GM12874 (cell line): ENCODE results near the gene C5orf63.

Experiments
- CTCF ChIP-seq: IDR thresholded peaks from 2 replicates; pipeline ENCODE4 v1.5.1; 2011; ENCODE audit warnings: low read depth, mild to moderate bottlenecking, control low read depth, low read length, moderate library complexity; ENCODE audit not compliant: insufficient read depth

The C5orf63 gene

GRCh38 chr5:127068493-127069214, 4.6 kb downstream of the C5orf63 start:
- no peak for TF ChIP-seq CTCF

GRCh38 chr5:127066721-127067120, 6.6 kb downstream of the C5orf63 start:
- TF ChIP-seq CTCF, result no peak

GRCh38 chr5:127064253-127064840, 9.0 kb downstream of the C5orf63 start:
- no peak for TF ChIP-seq CTCF

GRCh38 chr5:127063257-127063913, 9.9 kb downstream of the C5orf63 start:
- TF ChIP-seq CTCF, result no peak

- TF ChIP-seq CTCF, result no peak
Measured at GRCh38 chr5:127061956-127062355, 11.3 kb downstream of the C5orf63 start.

- TF ChIP-seq CTCF, result no peak
Measured at GRCh38 chr5:127061537-127061936, 11.8 kb downstream of the C5orf63 start.

GRCh38 chr5:127060470-127060985, 12.8 kb downstream of the C5orf63 start:
- no peak for TF ChIP-seq CTCF
